HT-29 (cell line): Measurements from ENCODE around the gene WDFY4. TPM values are rescaled to one million over a fixed set of nuclear protein-coding genes. Genes with fewer than 3 reads are reported as not detected.

ENCODE experiments used
- DNase-seq: peaks from one replicate; pipeline ENCODE4 v3.0.0-alpha.2; 2015; ENCODE audit warnings: low spot score
- total RNA-seq: library from RNA; depleted of rRNA; stranded (reverse); fragments of >200 nt; shearing (Covaris generic); gene quantifications from 2 replicates; pipeline ENCODE4 v1.2.3, GENCODE V29; 2014

The WDFY4 gene
- total RNA-seq, 1 experiment from 2014 or later, result 0.10 TPM

DNA sequence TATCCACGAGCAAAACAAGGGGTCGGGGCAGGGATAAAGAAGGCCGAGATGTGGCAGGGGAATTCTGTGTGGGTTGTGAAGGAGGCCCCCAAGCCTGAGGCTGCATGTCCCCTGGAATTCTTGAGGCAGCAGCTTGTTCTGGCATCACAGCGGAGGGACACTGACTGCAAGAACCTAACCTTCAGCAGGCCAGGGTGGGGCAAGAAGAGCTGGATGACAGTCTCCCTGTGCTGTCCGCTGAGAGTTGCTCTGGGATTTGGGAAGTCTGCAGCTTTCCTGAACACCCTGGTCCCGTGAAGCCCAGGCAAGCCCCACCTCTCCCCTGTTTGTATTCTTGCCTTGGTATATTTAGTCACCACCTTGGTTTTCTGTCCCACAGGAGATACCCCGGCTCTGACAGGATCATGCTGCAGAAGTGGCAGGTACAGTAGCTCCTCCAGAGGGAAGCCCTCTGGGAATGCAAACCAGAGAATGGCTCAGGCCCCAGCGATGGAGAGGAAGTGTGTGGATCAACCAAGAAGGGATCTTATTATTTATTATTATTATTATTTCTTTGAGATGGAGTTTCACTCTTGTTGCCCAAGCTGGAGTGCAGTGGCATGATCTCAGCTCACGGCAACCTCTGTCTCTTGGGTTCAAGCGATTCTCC lies 256.9 kb downstream of the WDFY4 start:
- no peak for DNase-seq

DNA sequence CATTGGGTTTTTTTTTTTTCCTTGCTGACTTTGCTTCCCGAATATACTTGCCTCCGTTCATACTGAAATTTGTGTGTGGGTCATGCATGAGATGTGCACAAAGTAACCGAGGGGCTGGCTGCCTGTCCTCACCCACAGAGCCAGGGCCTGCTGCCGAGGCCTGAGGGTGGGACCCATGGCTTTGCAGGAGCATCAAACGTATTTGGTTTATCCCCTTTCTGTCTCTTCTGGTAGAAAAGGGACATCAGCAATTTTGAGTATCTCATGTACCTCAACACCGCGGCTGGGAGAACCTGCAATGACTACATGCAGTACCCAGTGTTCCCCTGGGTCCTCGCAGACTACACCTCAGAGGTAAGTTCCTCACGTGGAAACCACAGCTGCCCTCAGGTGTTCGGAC lies 258.4 kb downstream of the WDFY4 start:
- no peak for DNase-seq

DNA sequence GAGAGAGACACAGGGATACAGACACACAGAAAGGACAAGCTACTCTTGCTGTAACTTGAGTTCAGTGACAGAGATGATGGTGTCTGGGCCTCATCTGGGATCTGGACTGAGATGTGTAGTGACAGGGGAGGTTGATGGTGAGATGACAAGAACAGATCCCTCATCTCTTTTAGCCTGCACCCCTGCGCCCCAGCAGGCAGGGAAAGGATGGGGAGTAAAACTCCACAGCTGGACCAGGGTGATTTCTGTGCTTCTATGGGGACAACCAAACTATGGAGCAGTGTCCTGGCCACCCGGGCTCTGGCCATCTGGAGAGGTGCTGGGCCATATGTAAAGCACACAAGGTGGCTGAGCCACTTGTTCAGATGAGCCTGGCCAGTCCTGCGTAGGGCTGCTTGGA lies 259.5 kb downstream of the WDFY4 start:
- no peak for DNase-seq

DNA sequence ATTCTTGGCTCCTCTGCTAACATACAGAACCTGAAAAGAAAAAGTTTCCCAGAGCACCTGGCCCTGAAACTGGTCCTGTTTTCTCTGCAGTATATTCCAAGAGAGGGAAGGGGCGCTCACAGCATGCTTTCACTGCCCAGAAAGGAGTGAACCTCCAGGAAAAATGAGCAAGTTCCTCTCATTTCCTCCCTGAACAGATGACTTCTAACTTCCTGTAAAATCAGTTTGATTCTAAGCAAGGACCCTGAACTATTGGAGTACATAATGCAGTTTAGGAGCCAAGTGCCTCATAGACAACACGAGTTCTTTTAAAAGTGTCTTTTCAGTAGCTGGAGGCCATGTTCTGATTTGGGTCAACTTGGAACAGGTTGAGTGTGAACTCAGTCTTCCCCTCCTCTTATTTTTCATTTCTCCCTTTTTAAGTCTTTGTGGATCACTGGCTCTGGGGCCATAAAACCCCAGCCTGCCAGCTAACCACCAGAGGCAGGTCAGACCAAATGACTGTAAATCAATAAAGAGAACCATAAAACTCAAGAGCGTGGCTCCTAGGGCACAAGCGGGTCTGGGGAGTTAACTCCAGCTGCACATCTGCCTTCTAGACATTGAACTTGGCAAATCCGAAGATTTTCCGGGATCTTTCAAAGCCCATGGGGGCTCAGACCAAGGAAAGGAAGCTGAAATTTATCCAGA lies 260.9 kb downstream of the WDFY4 start:
- DNase-seq, result peak; percentile 18

DNA sequence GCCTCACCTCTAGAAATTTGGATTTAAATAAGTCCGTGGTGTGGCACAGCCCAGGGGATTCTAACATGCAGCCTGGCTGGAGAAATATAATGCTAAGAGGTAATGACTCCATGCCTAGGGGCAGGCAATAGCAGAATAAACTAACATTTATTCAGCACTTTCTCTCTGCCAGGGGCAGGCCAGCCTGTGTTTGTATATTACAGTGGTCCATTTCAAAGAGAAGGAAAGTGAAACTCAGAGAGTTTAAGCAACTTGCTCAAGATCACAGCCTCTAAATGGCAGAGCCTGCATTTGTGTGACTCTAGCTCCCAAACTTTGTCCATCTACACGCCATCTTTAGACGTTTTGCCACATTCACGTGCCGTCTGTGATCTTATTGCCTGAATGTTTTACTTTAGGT lies 261.7 kb downstream of the WDFY4 start:
- no peak for DNase-seq

DNA sequence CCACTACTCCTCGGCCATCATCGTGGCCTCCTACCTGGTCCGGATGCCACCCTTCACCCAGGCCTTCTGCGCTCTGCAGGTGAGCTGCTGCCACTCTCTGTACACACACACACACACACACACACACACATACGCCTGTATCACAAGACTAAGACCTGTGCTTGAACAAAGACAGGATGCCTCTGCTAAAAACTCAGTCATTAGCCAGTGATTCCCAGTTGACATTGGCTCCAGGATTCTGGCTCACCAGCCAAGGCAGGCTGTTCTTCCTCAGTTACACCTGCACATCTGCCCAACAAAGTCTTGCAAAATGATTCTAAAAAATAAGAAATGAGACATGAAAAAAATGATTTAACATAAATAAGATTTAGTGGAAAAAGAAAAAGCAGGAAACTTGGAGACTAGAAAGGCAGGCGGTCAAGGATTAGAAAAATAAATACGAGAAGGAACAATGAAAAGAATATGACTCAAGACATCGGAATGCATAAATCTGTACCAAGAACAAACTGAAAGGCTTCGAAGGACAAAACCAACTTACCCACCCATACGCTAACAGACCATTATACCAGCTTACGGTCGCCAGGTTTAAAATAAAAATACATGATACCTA lies 262.3 kb downstream of the WDFY4 start:
- DNase-seq, result peak; percentile 59

DNA sequence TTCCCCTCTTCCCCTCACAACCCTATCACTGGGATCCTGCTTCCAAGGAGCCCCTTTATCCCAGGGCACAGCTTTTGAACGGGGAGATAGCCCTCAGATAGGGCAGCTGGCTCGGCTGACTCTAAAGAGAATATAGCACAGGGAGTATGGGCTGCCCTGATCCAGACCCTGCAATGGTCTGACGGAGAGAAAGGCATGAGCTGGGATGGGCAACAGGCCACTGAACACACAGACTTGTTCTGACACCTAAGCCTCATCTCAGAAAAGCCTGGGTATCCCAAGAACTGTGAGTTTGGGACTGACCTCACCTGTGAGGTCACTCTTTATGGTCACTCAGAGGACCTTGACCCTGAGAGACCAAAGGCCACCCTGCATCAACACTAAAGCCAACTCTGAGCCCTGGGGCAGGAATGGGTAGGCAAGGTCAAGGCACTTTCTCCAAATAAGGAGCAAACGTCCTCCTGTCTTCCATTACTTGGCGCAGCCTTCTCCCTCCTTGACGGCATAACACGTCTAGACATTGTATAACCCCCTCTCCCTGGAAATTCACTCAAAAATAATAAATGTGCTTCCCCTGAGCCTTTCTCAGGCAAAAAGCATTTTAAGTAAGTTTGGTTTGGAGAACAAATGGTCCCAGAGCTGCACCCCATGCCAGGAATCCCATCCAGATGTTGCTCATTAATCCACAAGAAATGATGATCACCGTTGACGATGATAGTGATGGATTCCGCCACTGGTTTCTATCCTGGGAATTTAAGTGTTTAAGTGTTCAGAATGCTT lies 263.2 kb downstream of the WDFY4 start:
- no peak for DNase-seq

DNA sequence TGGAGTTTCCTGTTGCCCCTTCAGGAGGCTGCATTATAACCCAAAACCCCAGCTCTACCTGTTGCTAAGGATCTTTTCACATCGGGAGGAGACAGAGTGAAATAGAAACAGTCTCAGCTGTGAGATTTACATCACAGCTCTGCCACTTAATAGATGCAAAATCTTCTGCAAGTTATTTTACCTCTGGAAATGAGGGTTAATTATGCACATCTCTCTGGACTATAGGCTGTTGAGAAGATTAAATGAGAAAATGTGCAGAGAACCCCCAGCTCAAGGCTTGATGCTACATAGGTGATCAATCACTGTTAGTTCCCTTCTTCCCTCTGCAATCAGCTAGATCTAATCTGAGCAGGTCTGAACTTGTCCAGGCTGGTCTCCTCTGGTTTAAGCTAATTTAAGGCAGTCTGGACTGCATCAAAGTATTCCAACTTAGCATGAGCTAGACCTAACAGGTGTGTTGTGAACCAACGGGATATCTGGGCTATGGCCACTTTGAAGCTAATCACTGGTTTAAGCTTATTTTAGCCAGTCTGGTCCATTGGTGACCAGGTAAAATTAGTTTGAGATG lies 263.9 kb downstream of the WDFY4 start:
- DNase-seq, result no peak

DNA sequence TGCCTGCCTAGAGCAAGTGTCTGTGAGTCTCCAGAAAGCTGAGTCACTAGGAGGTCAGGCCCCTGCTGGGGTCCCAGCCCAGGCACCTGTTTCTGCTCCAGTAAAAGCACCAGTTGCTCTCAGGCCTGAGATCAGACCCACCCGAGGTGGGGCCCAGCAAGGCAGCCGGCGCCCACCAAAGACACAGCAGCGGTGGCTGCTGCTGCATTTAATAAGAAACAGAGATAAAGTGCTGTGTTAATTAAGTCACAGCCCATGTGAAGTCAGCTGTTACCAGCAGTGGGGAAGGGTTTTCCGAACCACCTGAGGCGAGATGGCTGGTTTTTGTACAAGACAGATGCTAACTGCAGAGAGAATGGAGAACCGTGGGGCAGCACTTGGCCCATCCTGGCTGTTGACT lies 267.0 kb downstream of the WDFY4 start:
- no peak for DNase-seq

DNA sequence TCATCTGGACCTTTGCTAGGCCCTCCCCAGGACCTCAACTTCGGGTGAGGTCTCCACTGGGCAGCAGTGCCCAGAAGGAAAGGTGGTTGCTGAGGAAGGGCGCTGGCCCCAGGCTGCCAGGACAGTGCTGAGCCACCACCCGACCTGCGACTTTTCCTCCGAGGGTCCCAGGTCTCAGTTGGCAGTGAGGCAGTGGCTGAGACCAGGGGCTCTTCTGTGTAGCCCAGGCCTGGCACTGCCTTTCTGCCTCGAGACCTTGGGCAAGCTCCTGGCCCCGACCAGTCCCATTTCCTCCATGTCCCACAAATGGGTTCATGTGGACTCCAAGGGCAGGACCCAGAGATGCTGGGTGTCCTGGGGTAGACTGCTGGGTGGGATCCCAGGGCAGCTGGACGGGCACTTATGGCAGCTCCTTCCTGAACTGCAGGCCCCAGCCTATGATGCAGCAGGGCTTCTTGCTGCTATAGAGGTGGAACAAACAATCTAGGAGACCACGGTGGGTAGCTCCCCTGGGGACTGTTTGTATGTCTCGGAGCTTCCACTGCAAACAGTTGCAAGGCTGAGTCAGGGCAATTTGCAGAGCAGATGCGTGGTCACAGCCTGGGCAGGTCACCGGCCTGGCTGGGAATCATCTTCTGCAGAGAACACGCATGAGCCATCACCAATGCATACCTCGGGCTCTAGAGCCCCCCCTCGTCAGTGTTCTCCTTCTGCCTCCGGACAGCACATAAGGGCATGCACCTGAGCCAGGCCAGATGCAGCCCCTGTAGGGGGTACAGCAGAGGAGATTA lies 272.9 kb downstream of the WDFY4 start:
- DNase-seq, result no peak

DNA sequence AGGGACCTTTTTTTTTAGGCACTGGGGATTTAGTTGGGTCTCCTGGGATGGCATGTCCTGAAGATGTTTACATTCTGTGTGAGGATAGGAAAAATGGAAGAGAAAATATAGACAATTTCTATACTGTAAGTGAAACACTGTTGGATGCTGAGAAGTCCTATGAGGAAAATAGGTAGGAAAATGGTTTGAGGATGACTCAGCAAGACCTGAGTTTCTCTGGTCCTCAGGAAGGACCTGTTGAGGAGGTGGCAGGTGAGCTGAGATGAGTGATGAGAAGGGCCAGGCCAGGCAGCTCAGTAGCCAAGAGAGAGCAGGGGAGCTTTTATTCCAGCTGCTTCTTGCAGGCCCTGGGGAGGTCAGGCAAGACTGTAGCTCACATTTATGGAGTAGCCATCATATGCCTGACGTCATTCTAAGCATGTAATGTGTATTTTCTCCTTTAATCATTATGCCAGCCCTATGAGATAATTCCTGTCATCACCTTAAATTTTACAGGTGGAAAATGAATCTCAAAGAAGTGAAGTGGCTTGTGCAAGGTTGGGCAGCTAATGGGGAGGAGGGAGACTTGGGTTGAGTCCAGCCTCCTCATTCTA lies 274.0 kb downstream of the WDFY4 start:
- DNase-seq, result no peak

DNA sequence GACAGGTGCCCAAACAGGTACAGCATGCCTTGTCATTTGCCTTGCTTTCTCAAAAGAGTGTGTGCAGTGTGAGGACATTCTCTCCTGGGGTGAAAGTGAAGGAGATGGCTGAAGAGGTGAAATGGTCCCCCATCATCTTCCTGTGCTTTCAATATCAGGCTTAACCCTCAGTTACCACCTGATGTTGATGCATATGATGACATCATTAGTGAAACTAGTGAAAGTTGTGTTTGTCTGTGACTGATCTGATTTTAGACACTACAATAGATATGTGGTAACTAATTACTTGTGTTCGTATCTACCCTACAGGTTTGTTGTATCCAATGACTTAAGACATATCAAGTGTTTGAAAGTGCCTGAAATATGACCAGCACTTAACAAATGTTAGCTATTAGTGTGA lies 279.4 kb downstream of the WDFY4 start:
- no peak for DNase-seq

DNA sequence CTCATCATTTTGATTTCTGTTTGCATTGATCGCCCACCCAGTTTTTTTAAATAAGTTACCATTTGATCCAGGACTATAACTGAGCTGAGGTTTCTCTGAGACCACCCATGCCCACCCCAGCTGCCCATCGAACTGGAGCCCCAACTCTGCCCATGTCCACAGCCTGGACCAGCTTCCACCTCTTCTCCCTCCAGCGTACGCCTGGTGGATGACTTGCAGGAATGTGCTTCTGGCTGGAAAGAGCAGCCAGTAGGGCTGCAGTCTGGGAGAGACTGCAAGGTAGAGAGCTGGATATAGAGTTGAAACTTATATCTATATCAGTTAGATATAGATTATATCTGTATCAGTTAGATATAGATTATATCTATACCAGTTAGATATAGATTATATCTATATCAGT lies 280.8 kb downstream of the WDFY4 start:
- DNase-seq, result no peak

DNA sequence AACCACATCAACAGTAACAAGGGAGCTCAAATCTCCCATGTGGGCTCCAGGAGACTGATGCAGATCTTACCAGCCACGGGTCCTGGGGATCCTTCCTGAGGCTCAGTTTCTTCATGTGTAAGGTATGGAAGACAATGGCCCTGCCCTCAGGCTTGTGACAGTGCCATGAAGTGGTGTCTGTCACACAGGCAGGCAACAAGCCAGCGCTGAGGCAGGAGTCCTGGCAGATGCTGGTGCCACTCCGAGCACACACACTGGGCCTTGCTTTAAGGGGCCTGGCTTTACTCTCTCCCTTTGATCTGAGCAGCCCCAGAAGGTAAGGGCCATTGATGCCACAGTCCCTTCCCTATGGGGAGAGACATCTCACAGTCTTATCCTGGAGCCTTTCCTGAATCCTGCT lies 283.4 kb downstream of the WDFY4 start:
- DNase-seq, result no peak

DNA sequence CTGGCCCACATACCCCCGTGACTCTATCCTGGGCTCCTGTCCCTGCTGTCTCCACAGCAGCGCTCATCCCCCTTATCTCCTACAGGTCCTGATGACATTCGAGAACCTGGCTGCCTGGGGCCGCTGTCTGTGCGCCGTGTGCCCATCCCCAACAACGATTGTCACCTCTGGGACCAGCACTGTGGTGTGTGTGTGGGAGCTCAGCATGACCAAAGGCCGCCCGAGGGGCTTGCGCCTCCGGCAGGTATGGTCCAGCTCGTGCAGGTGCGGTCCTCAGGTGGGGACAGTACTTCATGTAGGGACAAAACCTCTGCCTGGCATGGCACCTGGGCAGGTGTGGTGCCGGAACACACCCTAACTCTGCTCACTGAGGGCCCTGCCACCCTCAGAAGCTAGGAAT lies 285.4 kb downstream of the WDFY4 start:
- DNase-seq, result no peak

DNA sequence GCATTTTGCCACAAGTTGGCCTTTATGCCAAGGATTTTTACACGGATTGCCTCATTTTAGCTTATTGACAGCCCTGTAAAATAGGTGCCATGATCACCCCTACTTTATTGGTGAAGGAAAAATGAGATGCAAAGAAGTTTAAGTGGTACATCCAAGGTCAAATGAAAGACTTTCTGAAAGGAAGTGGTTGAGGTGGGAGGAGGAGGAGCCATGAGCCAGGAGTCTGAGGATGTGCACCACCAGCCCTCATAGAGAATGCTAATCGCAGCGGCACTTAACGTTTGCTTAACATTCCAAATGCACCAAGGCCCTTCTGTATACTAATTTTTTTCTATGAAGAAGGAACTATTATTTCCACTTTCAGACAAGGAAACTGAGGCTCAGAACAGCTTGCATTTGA lies 286.0 kb downstream of the WDFY4 start:
- DNase-seq, result no peak

DNA sequence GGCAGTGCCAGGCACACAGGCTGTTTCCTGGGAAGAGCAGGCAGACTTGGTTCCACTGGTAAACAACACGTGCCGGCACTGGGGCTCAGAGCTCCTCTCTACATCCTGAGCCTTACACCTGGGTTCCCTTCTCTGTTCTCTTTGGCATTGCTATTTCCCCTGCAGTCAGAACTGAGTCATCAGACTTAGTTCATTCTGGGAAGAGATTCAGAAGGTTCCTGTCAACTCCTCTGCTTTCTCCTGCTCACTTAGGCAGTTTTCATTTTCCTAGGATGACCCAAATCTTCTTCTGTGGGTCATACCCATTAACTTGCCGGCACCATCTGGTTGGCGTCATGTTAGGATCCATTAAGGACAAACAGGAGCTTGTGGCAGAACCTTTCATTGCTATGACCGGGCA lies 288.4 kb downstream of the WDFY4 start:
- no peak for DNase-seq

DNA sequence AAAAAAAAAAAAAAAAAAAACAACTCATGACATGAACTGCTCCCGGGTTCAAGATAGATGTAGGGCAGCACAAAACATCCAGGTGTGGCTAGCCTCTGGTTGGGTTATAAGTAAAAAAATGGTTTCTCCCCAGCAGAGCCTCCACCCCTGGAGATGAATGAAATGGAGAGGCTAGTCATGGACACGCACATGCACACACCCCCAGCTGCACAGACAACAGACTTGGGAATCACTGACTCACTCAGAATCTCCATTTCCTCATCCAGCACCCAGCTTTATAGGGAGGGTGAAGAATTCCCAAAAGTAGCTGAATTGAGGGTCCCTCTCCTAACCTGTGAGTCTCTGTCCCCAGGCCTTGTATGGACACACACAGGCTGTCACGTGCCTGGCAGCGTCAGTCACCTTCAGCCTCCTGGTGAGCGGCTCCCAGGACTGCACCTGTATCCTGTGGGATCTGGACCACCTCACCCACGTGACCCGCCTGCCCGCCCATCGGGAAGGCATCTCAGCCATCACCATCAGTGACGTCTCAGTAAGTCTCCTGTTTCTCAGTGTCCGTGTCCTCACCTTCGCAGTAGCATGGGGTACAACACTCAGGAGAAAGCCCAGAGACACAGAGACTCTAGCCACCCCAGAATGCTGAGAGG lies 290.0 kb downstream of the WDFY4 start:
- DNase-seq, result no peak

DNA sequence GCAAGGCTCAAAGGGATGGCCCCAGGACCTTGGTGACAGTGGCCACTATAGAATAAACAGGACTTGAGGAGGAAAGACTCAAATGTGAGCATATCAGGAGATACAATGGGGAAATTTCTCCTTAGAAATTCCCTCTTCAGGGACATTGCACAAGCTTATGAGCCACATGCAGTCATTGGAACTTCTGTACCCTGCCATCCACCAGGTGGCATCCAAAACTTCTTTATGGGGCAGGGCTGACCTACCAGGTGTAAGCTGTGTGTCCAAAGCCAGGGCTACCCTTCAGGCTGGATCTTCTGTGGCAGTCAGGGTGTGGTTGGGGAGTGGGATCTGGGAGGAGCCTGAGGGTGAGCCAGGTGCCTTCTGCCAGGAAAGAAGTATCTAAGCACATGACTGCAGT lies 291.5 kb downstream of the WDFY4 start:
- peak; percentile 43 for DNase-seq

DNA sequence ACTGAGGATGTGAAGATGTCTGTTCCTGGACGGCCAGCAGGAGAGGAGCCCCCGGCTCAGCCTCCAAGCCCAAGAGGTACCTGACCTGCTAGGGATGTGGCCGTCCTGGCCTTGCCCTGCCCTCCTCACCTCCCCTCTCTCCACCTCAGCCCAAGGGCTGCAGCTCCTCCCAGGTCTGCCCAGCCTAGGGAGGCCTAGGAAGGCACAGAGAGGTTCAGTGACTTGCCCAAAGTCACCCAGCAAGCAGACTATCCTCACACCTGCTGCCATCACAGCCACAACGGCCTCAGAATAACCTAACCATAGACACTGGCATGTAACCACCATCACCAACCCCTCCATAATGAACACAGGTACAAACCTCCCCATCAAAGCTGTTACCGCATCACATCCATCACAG lies 293.6 kb downstream of the WDFY4 start:
- no peak for DNase-seq
